HepG2 (cell line): Measurements from ENCODE around the gene CIBAR2. TPM values are rescaled to one million over a fixed set of nuclear protein-coding genes. Genes with fewer than 3 reads are reported as not detected.

Experiments used
- CHCHD3 ChIP-seq: sonication (generic); formaldehyde crosslinking; IDR thresholded peaks from 2 replicates; pipeline ENCODE4 v1.8.0; 2022; ENCODE audit warnings: mild to moderate bottlenecking, missing genetic modification reagents, moderate library complexity
- ELF4 ChIP-seq: sonication (generic); formaldehyde crosslinking; IDR thresholded peaks from 2 replicates; pipeline ENCODE4 v1.5.0; 2020; ENCODE audit warnings: missing genetic modification reagents, mild to moderate bottlenecking, moderate library complexity, borderline replicate concordance
- ESRRA ChIP-seq: sonication (generic); formaldehyde crosslinking; IDR thresholded peaks from 2 replicates; pipeline ENCODE4 v1.5.1; 2020; ENCODE audit warnings: mild to moderate bottlenecking, low read depth, missing genetic modification reagents
- MBD4 ChIP-seq: IDR thresholded peaks from 2 replicates; pipeline ENCODE4 v1.6.1; 2012; ENCODE audit warnings: low read length, inconsistent platforms, borderline replicate concordance
- NRL ChIP-seq: sonication (generic); formaldehyde crosslinking; IDR thresholded peaks from 2 replicates; pipeline ENCODE4 v1.5.0; 2020; ENCODE audit warnings: missing genetic modification reagents, mild to moderate bottlenecking, moderate library complexity, borderline replicate concordance
- REL ChIP-seq: sonication (generic); formaldehyde crosslinking; conservative IDR thresholded peaks from 2 replicates; pipeline ENCODE4 v1.8.0; 2022; ENCODE audit warnings: mild to moderate bottlenecking, missing genetic modification reagents, moderate library complexity
- STAT5B ChIP-seq: sonication (generic); formaldehyde crosslinking; IDR thresholded peaks from 2 replicates; pipeline ENCODE4 v1.4.0; 2020; ENCODE audit warnings: missing genetic modification reagents
- TEAD3 ChIP-seq: optimal IDR thresholded peaks from 2 replicates; pipeline ENCODE3; 2016; ENCODE audit warnings: borderline replicate concordance
- U2AF2 ChIP-seq: fragments of 200-400 bp; formaldehyde crosslinking; IDR thresholded peaks from 2 replicates; pipeline ENCODE4 v1.6.1; 2017; ENCODE audit warnings: low read depth, mild to moderate bottlenecking, low read length
- ZEB1 ChIP-seq: IDR thresholded peaks from 2 replicates; pipeline ENCODE4 v1.6.1; 2012; ENCODE audit warnings: mild to moderate bottlenecking, low read depth, inconsistent platforms; ENCODE audit not compliant: insufficient replicate concordance
- ZNF20 ChIP-seq: sonication (generic); formaldehyde crosslinking; IDR thresholded peaks from 2 replicates; pipeline ENCODE4 v1.4.0; 2020; ENCODE audit warnings: mild to moderate bottlenecking, moderate library complexity, missing genetic modification reagents
- ZNF547 ChIP-seq: sonication (generic); formaldehyde crosslinking; IDR thresholded peaks from 2 replicates; pipeline ENCODE4 v1.5.1; 2020; ENCODE audit warnings: mild to moderate bottlenecking, missing genetic modification reagents
- ZNF782 ChIP-seq: sonication (generic); formaldehyde crosslinking; IDR thresholded peaks from 2 replicates; pipeline ENCODE4 v1.4.0; 2020; ENCODE audit warnings: missing genetic modification reagents, mild to moderate bottlenecking, borderline replicate concordance
- polyA plus RNA-seq, 8 experiments: library from polyadenylated mRNA; depleted of rRNA in 3 of 8; stranded (reverse) in 7 of 8; unstranded in 1 of 8; fragments of >200 nt; fragmentation: Illumina TruSeq in 4 of 8; extraction: Trizol in 4 of 8; gene quantifications; 2 replicates each; pipeline versions ENCODE4 v1.2.1 to v1.2.3, GENCODE V29; 2011 to 2016; ENCODE audit warnings: low read depth in 4 of 8, missing spikeins in 1 of 8, mixed read lengths in 1 of 8; ENCODE audit not compliant: insufficient read depth in 1 of 8
- total RNA-seq, 5 experiments: library from RNA; depleted of rRNA; stranded (reverse); fragments of >200 nt; fragmentation: Illumina TruSeq; extraction: Trizol; gene quantifications; 2 replicates each; pipeline ENCODE4 v1.2.3, GENCODE V29; 2016; ENCODE audit warnings: low read depth in 1 of 5
- TF ChIP-seq, protein P1 (sequence below): sonication (generic); formaldehyde crosslinking; IDR thresholded peaks from 2 replicates; pipeline ENCODE4 v1.8.1; 2022; ENCODE audit warnings: mild to moderate bottlenecking, missing genetic modification reagents
- TF ChIP-seq, protein P2 (sequence below): sonication (generic); formaldehyde crosslinking; IDR thresholded peaks from 2 replicates; pipeline ENCODE4 v1.4.0; 2020; ENCODE audit warnings: missing genetic modification reagents
- TF ChIP-seq, protein P3 (sequence below): sonication (generic); formaldehyde crosslinking; conservative IDR thresholded peaks from 2 replicates; pipeline ENCODE4 v1.4.0; 2020; ENCODE audit warnings: mild to moderate bottlenecking, missing genetic modification reagents, moderate library complexity
- TF ChIP-seq, protein P4 (sequence below): sonication (generic); formaldehyde crosslinking; IDR thresholded peaks from 2 replicates; pipeline ENCODE4 v1.4.0; 2020; ENCODE audit warnings: missing genetic modification reagents, borderline replicate concordance
- TF ChIP-seq, protein P5 (sequence below): sonication (generic); formaldehyde crosslinking; IDR thresholded peaks from 2 replicates; pipeline ENCODE4 v1.5.0; 2020; ENCODE audit warnings: mild to moderate bottlenecking, missing genetic modification reagents, moderate library complexity

The CIBAR2 gene
- total and polyA plus RNA-seq, 2 of the 13 experiments (the other 11 are each of a cell fraction or from before 2014, with no cell fraction given): not detected

DNA sequence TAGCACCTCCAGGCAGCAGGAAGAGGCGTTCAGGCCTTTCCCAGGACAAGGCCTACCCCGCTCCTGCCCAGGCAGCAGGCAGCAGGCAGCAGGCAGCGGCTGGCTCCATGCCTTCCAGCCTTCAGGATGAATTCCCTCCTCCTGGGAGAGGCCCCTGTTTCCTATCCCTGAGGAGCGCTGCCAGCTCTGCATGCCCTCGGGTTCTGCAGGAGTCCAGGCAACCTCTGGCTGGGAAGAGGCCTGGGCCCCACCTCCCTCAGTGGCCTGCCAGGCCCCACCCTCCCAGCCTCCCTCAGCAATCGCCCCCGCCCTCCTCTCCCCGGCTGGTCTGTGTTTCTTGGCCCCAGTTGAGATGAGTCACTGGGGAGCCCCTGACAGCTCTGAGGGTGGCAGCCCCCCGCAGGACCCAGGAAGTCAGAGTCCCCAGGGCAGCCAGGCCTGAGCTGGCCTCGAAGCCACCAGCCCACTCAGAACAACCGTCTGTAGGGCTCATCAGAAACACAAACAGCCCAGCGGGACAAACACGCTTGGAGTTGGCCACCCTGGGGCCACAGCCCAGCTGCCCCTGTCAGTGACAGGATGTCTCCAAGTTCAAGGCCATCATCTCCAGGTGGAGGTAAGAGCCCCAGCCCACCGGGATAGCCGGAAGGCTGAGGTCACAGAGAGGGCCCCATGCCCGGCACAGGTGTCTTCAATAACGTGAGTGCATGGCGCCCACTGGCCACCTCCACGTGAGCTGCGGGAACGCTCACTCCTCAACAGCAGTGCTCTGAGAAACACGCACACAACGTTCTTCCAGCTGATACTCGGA lies 39.5 kb upstream of the CIBAR2 start (continued):
- TF ChIP-seq, protein P1, sequence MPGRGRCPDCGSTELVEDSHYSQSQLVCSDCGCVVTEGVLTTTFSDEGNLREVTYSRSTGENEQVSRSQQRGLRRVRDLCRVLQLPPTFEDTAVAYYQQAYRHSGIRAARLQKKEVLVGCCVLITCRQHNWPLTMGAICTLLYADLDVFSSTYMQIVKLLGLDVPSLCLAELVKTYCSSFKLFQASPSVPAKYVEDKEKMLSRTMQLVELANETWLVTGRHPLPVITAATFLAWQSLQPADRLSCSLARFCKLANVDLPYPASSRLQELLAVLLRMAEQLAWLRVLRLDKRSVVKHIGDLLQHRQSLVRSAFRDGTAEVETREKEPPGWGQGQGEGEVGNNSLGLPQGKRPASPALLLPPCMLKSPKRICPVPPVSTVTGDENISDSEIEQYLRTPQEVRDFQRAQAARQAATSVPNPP (CRISPR knock-in tag): no peak
- TF ChIP-seq, protein P2, sequence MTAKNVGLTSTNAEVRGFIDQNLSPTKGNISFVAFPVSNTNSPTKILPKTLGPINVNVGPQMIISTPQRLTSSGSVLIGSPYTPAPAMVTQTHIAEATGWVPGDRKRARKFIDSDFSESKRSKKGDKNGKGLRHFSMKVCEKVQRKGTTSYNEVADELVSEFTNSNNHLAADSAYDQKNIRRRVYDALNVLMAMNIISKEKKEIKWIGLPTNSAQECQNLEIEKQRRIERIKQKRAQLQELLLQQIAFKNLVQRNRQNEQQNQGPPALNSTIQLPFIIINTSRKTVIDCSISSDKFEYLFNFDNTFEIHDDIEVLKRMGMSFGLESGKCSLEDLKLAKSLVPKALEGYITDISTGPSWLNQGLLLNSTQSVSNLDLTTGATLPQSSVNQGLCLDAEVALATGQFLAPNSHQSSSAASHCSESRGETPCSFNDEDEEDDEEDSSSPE (CRISPR knock-in tag): no peak
- TF ChIP-seq, protein P3, sequence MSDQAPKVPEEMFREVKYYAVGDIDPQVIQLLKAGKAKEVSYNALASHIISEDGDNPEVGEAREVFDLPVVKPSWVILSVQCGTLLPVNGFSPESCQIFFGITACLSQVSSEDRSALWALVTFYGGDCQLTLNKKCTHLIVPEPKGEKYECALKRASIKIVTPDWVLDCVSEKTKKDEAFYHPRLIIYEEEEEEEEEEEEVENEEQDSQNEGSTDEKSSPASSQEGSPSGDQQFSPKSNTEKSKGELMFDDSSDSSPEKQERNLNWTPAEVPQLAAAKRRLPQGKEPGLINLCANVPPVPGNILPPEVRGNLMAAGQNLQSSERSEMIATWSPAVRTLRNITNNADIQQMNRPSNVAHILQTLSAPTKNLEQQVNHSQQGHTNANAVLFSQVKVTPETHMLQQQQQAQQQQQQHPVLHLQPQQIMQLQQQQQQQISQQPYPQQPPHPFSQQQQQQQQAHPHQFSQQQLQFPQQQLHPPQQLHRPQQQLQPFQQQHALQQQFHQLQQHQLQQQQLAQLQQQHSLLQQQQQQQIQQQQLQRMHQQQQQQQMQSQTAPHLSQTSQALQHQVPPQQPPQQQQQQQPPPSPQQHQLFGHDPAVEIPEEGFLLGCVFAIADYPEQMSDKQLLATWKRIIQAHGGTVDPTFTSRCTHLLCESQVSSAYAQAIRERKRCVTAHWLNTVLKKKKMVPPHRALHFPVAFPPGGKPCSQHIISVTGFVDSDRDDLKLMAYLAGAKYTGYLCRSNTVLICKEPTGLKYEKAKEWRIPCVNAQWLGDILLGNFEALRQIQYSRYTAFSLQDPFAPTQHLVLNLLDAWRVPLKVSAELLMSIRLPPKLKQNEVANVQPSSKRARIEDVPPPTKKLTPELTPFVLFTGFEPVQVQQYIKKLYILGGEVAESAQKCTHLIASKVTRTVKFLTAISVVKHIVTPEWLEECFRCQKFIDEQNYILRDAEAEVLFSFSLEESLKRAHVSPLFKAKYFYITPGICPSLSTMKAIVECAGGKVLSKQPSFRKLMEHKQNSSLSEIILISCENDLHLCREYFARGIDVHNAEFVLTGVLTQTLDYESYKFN: no peak
- TF ChIP-seq U2AF2: no peak
- no peak for TF ChIP-seq CHCHD3 (CRISPR knock-in tag)
- TF ChIP-seq ZEB1: peak; percentile 70
- peak; percentile 40 for TF ChIP-seq TEAD3
- TF ChIP-seq ZNF20: no peak
- TF ChIP-seq REL (CRISPR knock-in tag): no peak
- TF ChIP-seq, protein P4, sequence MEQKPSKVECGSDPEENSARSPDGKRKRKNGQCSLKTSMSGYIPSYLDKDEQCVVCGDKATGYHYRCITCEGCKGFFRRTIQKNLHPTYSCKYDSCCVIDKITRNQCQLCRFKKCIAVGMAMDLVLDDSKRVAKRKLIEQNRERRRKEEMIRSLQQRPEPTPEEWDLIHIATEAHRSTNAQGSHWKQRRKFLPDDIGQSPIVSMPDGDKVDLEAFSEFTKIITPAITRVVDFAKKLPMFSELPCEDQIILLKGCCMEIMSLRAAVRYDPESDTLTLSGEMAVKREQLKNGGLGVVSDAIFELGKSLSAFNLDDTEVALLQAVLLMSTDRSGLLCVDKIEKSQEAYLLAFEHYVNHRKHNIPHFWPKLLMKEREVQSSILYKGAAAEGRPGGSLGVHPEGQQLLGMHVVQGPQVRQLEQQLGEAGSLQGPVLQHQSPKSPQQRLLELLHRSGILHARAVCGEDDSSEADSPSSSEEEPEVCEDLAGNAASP: no peak
- no peak for TF ChIP-seq MBD4
- TF ChIP-seq, protein P5, sequence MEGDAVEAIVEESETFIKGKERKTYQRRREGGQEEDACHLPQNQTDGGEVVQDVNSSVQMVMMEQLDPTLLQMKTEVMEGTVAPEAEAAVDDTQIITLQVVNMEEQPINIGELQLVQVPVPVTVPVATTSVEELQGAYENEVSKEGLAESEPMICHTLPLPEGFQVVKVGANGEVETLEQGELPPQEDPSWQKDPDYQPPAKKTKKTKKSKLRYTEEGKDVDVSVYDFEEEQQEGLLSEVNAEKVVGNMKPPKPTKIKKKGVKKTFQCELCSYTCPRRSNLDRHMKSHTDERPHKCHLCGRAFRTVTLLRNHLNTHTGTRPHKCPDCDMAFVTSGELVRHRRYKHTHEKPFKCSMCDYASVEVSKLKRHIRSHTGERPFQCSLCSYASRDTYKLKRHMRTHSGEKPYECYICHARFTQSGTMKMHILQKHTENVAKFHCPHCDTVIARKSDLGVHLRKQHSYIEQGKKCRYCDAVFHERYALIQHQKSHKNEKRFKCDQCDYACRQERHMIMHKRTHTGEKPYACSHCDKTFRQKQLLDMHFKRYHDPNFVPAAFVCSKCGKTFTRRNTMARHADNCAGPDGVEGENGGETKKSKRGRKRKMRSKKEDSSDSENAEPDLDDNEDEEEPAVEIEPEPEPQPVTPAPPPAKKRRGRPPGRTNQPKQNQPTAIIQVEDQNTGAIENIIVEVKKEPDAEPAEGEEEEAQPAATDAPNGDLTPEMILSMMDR: peak; percentile 38
- no peak; the same call in 1 of the 2 replicates for TF ChIP-seq NRL
- no peak for TF ChIP-seq ZNF782
- no peak for TF ChIP-seq ELF4
- TF ChIP-seq STAT5B (CRISPR knock-in tag): no peak
- TF ChIP-seq ESRRA (CRISPR knock-in tag): no peak
- no peak for TF ChIP-seq ZNF547
